BE2C (cell line): ENCODE data around the gene TMC8.
A peak's percentile ranks its signal among the peaks of the same experiment; 100 is the strongest.
"Not testable (repeated sequence)": the region's sequence is repeated elsewhere in the genome, so short reads cannot be mapped to it uniquely, and the experiment has no call there.

Experiments
- DNase-seq: peaks from one replicate; pipeline ENCODE4 v3.0.0-alpha.2; 2020
- H3K27me3 ChIP-seq: fragments of 250-450 bp; sonication (Bioruptor Pico); 2 replicates; pipeline ENCODE4 v1.5.1; 2020; ENCODE audit warnings: mild to moderate bottlenecking
- H3K36me3 ChIP-seq: fragments of 250-450 bp; sonication (Bioruptor Pico); 2 replicates; pipeline ENCODE4 v1.5.1; 2020; ENCODE audit warnings: mild to moderate bottlenecking
- H3K4me1 ChIP-seq: fragments of 250-450 bp; sonication (Bioruptor Pico); 2 replicates; pipeline ENCODE4 v1.5.1; 2020
- H3K4me3 ChIP-seq: 2 replicates; pipeline ENCODE4 v1.5.1; 2011; ENCODE audit warnings: low read depth, low read length
- H3K9me3 ChIP-seq: fragments of 250-450 bp; sonication (Bioruptor Pico); 2 replicates; pipeline ENCODE4 v1.5.1; 2020
- CTCF ChIP-seq: IDR thresholded peaks from 2 replicates; pipeline ENCODE4 v1.5.1; 2012; ENCODE audit warnings: mild to moderate bottlenecking, low read depth, low read length

TMC8 gene

GRCh38 chr17:78111727-78112517 is 18.6 kb upstream of the TMC8 start:
- Histone ChIP-seq H3K4me3 (no peak overlapping the region), H3K36me3 (no peaks in the 10 kb centered on the region)
- no peak for DNase-seq

GRCh38 chr17:78112518-78113471 is 17.8 kb upstream of the TMC8 start:
- TF ChIP-seq CTCF, result peak; percentile 97
- H3K9me3 ChIP-seq, result no peaks in the 10 kb centered on the region
- no peak overlapping the region for H3K4me3 ChIP-seq
- DNase-seq, result peak; percentile 91
- H3K36me3 ChIP-seq, result no peaks in the 10 kb centered on the region
- no peaks in the 10 kb centered on the region for H3K27me3 ChIP-seq
- peaks cover 5% of the 10 kb centered on the region for H3K4me1 ChIP-seq

More at GRCh38 chr17:78111727-78112517, 18.6 kb upstream of the TMC8 start:
- no peaks in the 10 kb centered on the region for H3K27me3 ChIP-seq
- TF ChIP-seq CTCF, result no peak
- H3K4me1 ChIP-seq, result peaks cover 5% of the 10 kb centered on the region
- no peaks in the 10 kb centered on the region for H3K9me3 ChIP-seq

GRCh38 chr17:78113804-78114785 is 16.5 kb upstream of the TMC8 start:
- Histone ChIP-seq H3K4me1 (peaks cover 8% of the 10 kb centered on the region), H3K36me3 (no peaks in the 10 kb centered on the region), H3K27me3 (no peaks in the 10 kb centered on the region), H3K4me3 (no peak overlapping the region), H3K9me3 (no peaks in the 10 kb centered on the region)
- no peak for TF ChIP-seq CTCF
- DNase-seq, result no peak

- Histone ChIP-seq H3K4me1 (peaks cover 8% of the 10 kb centered on the region), H3K27me3 (no peaks in the 10 kb centered on the region), H3K9me3 (no peaks in the 10 kb centered on the region), H3K4me3 (no peak overlapping the region), H3K36me3 (no peaks in the 10 kb centered on the region)
- no peak for DNase-seq
- TF ChIP-seq CTCF, result no peak
Observed at GRCh38 chr17:78114831-78115723, 15.5 kb upstream of the TMC8 start.

- not testable (repeated sequence) for H3K9me3 ChIP-seq, H3K36me3 ChIP-seq, H3K27me3 ChIP-seq, DNase-seq, H3K4me3 ChIP-seq, H3K4me1 ChIP-seq
Observed at GRCh38 chr17:78115803-78116202, 14.8 kb upstream of the TMC8 start.
